HCT116 (cell line): ENCODE results near the gene CAMKK1. TPM values are rescaled to one million over a fixed set of nuclear protein-coding genes. Genes with fewer than 3 reads are reported as not detected.

Source experiments
- ATAC-seq: fragments of 200-7000 bp; cut with Tn5 transposase; 2 replicates; pipeline ENCODE4 v1.9.1; 2020; ENCODE audit warnings: mild to moderate bottlenecking, moderate library complexity
- BruUV-seq: library from RNA; stranded (reverse); fragments of 400-500 nt; replicated peaks from 2 replicates; lab custom pipeline; 2021; lab: Mats Ljungman, UMichigan
- CTCF ChIA-PET: fragments of 300-600 bp; sonication (Branson Sonifier 250); formaldehyde crosslinking; loops from one replicate; lab custom pipeline; 2021; ENCODE audit warnings: antibody characterized with exemption; lab: Charles Lee
- POLR2A ChIA-PET: fragments of 300-600, 350-600 bp; sonication (Branson Sonifier 250); formaldehyde crosslinking; loops from one replicate; lab custom pipeline; 2021; ENCODE audit warnings: antibody characterized with exemption; lab: Charles Lee
- RAD21 ChIA-PET, 2 experiments: fragments of 300-600 bp; sonication (Branson Sonifier 250); formaldehyde crosslinking; loops; one replicate each; lab custom pipeline; 2023; ENCODE audit warnings: low total read pairs in 2 of 2; ENCODE audit not compliant: uncharacterized antibody in 2 of 2, unreplicated experiment in 2 of 2, low non-redundant PET in 1 of 2; lab: Charles Lee
- DNase-seq: peaks from one replicate; pipeline ENCODE4 v3.0.0-alpha.2; 2010; ENCODE audit warnings: low read depth, low spot score
- H2AFZ ChIP-seq: fragments of 200-600 bp; shearing (Covaris generic), sonication (generic); 2 replicates; pipeline ENCODE4 v1.6.1; 2017; ENCODE audit warnings: low read depth, mixed run types, mixed read lengths, antibody characterized with exemption, low read length; ENCODE audit not compliant: poor library complexity, severe bottlenecking
- H3K27ac ChIP-seq: 2 replicates; pipeline ENCODE4 v1.5.1; 2012; ENCODE audit warnings: low read depth, low read length
- H3K27me3 ChIP-seq: fragments of 200-600 bp; sonication (generic); 2 replicates; pipeline ENCODE4 v1.6.1; 2016; ENCODE audit warnings: mixed run types, low read length, mixed read lengths; ENCODE audit not compliant: insufficient read depth
- H3K36me3 ChIP-seq, 2 experiments: fragments of 200-500 bp in 1 of 2; fragments of 200-600 bp in 1 of 2; sonication (Bioruptor generic) in 1 of 2; sonication (generic) in 1 of 2; 2 replicates each; pipeline versions ENCODE4 v1.5.1 to v1.6.1; 2014 to 2016; ENCODE audit warnings: low read length in 2 of 2, inconsistent platforms in 1 of 2, mixed read lengths in 1 of 2, mixed run types in 1 of 2; ENCODE audit not compliant: insufficient read depth in 2 of 2, control insufficient read depth in 1 of 2
- H3K4me1 ChIP-seq, 2 experiments: fragments of 200-600 bp in 1 of 2; sonication (generic) in 1 of 2; 2 replicates each; pipeline versions ENCODE4 v1.5.1 to v1.6.1; 2012 to 2017; ENCODE audit warnings: low read length in 2 of 2, inconsistent platforms in 1 of 2, mild to moderate bottlenecking in 1 of 2, mixed read lengths in 1 of 2, mixed run types in 1 of 2, moderate library complexity in 1 of 2; ENCODE audit not compliant: insufficient read depth in 2 of 2, control insufficient read depth in 1 of 2
- H3K4me2 ChIP-seq: fragments of 200-600 bp; sonication (generic); 2 replicates; pipeline ENCODE4 v1.6.1; 2017; ENCODE audit warnings: mixed run types, low read length, mixed read lengths
- H3K4me3 ChIP-seq, 2 experiments: fragments of 200-600 bp in 1 of 2; sonication (generic) in 1 of 2; replicated peaks in 1 of 2; 2 replicates each; pipeline ENCODE4 v1.5.1; 2011 to 2016; ENCODE audit warnings: low read length in 2 of 2, control low read depth in 1 of 2, low read depth in 1 of 2, mild to moderate bottlenecking in 1 of 2, mixed read lengths in 1 of 2, mixed run types in 1 of 2
- H3K79me2 ChIP-seq: fragments of 200-600 bp; sonication (generic); 2 replicates; pipeline ENCODE4 v1.6.1; 2017; ENCODE audit warnings: mild to moderate bottlenecking, mixed run types, low read length, moderate library complexity, mixed read lengths; ENCODE audit not compliant: insufficient read depth
- H3K9ac ChIP-seq: fragments of 200-600 bp; sonication (generic); 2 replicates; pipeline ENCODE4 v1.6.1; 2016; ENCODE audit warnings: low read length, mixed read lengths
- H3K9me2 ChIP-seq: fragments of 200-600 bp; sonication (generic), shearing (Covaris generic); 2 replicates; pipeline ENCODE4 v1.6.1; 2017; ENCODE audit warnings: mixed run types, mild to moderate bottlenecking, moderate library complexity; ENCODE audit not compliant: insufficient read depth
- H3K9me3 ChIP-seq, 2 experiments: fragments of 200-500 bp in 1 of 2; fragments of 200-600 bp in 1 of 2; sonication (Bioruptor generic) in 1 of 2; sonication (generic) in 1 of 2; 2 replicates each; pipeline ENCODE4 v1.6.1; 2014 to 2017; ENCODE audit warnings: low read length in 2 of 2, mixed read lengths in 2 of 2, inconsistent platforms in 1 of 2, low read depth in 1 of 2, mild to moderate bottlenecking in 1 of 2, mixed run types in 1 of 2, moderate library complexity in 1 of 2; ENCODE audit not compliant: control insufficient read depth in 1 of 2, insufficient read depth in 1 of 2
- H4K20me1 ChIP-seq: fragments of 200-600 bp; sonication (generic), shearing (Covaris generic); 2 replicates; pipeline ENCODE4 v1.6.1; 2017; ENCODE audit warnings: mixed run types, mild to moderate bottlenecking, moderate library complexity; ENCODE audit not compliant: insufficient read depth
- EGR1 ChIP-seq: IDR thresholded peaks from 2 replicates; pipeline ENCODE4 v1.6.1; 2012; ENCODE audit warnings: low read depth
- ELF1 ChIP-seq: IDR thresholded peaks from 2 replicates; pipeline ENCODE4 v1.6.1; 2012; ENCODE audit warnings: low read depth, borderline replicate concordance
- POLR2AphosphoS5 ChIP-seq: IDR thresholded peaks from 2 replicates; pipeline ENCODE4 v1.6.1; 2011; ENCODE audit warnings: mild to moderate bottlenecking, low read depth, low read length, moderate library complexity
- RAD21 ChIP-seq: IDR thresholded peaks from 2 replicates; pipeline ENCODE4 v1.6.1; 2012; ENCODE audit warnings: low read depth, mild to moderate bottlenecking
- ZFX ChIP-seq: fragments of 450-650 bp; IDR thresholded peaks from 2 replicates; pipeline ENCODE4 v1.6.1; 2017
- intact Hi-C: fragments of 100-400 bp; cut with micrococcal nuclease; formaldehyde crosslinking; loops from 2 replicates; pipeline ENCODE4 v1.10.0; 2022
- total RNA-seq: library from RNA; stranded (reverse); gene quantifications from one replicate; pipeline ENCODE4 v1.2.1, GENCODE V29; 2021; ENCODE audit not compliant: unreplicated experiment

The CAMKK1 gene
- total RNA-seq, 1 experiment from 2014 or later: 10.6 TPM

- no peak overlapping the region for H3K4me3 ChIP-seq
- no peaks in the 10 kb centered on the region for H3K27me3 ChIP-seq
- no peak overlapping the region for H2AFZ ChIP-seq
- H3K9ac ChIP-seq: no peak overlapping the region
- POLR2A ChIA-PET: no interaction called here
- ATAC-seq (no peak), DNase-seq (no peak)
- H3K27ac ChIP-seq: no peak overlapping the region
- H4K20me1 ChIP-seq: no peaks in the 10 kb centered on the region
- H3K9me3 ChIP-seq: no peaks in the 10 kb centered on the region
- H3K36me3 ChIP-seq: no peaks in the 10 kb centered on the region
- no peaks in the 10 kb centered on the region for H3K79me2 ChIP-seq
- no peak for TF ChIP-seq ZFX
- intact Hi-C loops: no loop called here
- H3K9me2 ChIP-seq: no peaks in the 10 kb centered on the region
- H3K4me1 ChIP-seq: no peaks in the 10 kb centered on the region
- no peak overlapping the region for H3K4me2 ChIP-seq
- CTCF ChIA-PET: no interaction called here
- no TSS peak for BruUV-seq
- RAD21 ChIA-PET: no interaction called here
Measured at GRCh38 chr17:3866276-3866675, 26.6 kb downstream of the CAMKK1 start.

- BruUV-seq: no TSS peak
- peaks cover 0 to 7% of the 10 kb centered on the region in 2 experiments; a peak in 1 of 4 replicates for H3K36me3 ChIP-seq
- ChIA-PET POLR2A (no interaction called here), RAD21 (no interaction called here), CTCF (no interaction called here)
- no peak overlapping the region for H3K9ac ChIP-seq
- ATAC-seq (no peak), DNase-seq (no peak)
- no peak overlapping the region for H3K4me2 ChIP-seq
- H4K20me1 ChIP-seq: no peaks in the 10 kb centered on the region
- H3K4me1 ChIP-seq: no peaks in the 10 kb centered on the region
- H3K4me3 ChIP-seq: no peak overlapping the region
- no peak overlapping the region for H2AFZ ChIP-seq
- H3K9me2 ChIP-seq: no peaks in the 10 kb centered on the region
- no peaks in the 10 kb centered on the region for H3K27me3 ChIP-seq
- intact Hi-C loops: no loop called here
- TF ChIP-seq RAD21: no peak
- no peak for TF ChIP-seq POLR2AphosphoS5
- no peak for TF ChIP-seq EGR1
- TF ChIP-seq ELF1: no peak
- no peak overlapping the region for H3K27ac ChIP-seq
- no peaks in the 10 kb centered on the region for H3K79me2 ChIP-seq
- no peaks in the 10 kb centered on the region for H3K9me3 ChIP-seq
Measured at GRCh38 chr17:3865176-3865575, 27.7 kb downstream of the CAMKK1 start.
